ENCODE data around the gene PIK3C3.
"Not testable (repeated sequence)": the region's sequence is repeated elsewhere in the genome, so short reads cannot be mapped to it uniquely, and the experiment has no call there.

PIK3C3 gene

DNA sequence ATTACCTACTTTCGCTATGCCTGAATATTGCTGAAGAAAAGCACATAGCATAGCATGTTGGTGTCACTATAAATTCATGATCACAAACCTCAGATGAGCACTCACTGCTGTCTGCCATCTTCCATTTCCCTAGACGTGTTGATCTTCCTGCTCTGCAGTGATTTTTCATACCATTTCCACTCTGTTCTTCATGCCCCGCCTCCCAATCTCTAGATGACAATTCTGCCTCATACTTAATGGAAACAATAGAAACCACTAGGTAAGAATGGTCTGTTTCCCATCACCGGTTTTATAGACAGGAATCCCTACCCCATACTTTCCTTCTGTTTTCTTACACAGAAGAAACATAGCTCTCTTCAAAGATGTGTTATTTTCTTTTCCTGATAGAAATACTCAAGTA is 63.8 kb downstream of the PIK3C3 start:
- DNase-seq: no peak

DNA sequence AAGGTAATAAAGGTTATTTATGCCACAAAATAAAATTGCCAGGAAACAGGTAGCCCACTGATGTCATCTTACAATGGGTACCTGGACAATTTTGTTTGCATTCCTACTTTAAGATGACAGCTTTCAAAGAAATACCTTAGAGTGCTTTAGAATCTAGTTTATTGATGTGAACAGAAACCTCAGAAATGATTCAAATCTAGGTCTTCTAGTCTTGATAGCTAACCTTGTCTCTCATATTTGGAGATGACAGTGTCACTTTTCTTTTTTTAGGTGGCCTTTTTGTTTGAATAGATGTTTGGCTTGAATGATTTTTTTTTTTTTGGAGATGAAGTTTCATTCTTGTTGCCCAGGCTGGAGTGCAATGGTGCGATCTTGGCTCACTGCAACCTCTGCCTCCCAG is 69.1 kb downstream of the PIK3C3 start:
- DNase-seq: no peak

DNA sequence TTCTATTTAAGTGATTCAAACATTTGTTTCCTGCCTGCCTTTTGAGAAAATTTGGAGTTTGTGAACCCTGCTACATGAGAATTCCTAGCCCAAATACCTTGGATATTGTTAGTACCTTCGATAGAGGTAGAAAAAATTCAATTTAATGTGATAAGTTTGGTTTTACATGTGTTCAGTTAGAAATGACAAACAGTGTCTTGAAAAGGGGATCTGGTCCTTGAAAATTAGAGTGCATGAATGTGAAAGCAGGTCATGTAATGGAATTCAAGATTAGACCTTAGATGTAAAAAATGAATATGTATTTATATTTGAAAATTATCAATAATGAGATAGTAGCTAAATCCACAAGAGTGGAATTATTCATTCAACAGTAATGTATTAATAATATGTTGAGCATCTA is 70.5 kb downstream of the PIK3C3 start:
- DNase-seq: no peak

DNA sequence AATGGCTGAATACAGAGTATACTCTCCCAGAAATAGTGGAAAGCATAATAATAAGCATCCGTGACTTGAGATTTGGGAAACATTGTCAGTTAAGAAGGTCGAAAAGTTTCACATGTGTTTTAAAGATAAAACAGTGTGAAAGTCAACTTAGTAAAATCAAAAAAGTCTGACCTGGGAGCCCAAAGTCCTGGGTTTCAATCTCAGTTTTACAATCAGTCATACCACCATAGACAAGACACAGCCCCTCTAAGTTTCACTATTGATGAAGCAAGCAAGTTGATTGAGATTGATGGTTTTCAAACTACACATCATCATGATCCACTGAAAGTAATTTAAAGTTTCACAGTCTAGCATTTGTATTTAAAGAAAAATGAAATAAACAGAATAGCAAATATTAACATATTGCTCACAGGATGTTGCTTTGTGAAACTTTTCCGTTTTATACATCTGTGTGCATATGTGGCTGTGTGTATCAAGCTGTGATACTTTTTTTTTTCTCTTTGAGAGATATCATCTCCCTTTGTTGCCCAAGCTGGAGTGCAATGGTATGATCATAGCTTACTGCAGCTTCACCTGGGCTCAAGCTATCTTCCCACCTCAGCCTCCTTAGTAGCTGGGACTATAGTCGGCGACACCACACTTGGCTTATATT is 71.1 kb downstream of the PIK3C3 start:
- DNase-seq: no peak

DNA sequence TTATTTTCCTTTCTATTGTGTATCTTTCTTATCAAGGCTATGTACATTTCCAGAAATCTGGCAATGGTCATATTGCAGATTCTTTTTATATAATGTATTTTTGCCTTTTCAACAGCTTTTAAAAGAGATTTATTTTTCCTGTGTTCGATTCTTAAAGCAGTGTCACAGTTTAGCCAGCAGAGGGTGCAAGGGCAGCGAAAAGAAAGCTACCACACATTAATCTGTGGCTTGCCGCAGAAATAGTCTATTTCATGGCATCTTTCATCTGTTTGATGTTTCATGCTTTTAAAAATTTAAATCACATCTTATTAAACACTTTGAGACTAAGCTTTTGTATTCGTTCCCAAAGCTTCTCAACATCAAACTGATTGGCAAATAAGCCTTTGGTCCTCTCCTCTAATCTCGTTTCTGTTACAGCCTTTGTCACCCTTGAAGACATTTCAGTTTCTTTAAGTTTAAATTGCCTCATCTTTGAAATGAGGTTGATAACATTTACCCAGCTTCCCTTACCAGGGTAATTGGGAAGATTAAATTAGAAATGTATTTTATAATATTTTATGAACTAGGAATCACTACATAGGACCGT is 73.3 kb downstream of the PIK3C3 start:
- DNase-seq: peak in 6 of 56 donors; percentile 5 to 44 (median 14)

DNA sequence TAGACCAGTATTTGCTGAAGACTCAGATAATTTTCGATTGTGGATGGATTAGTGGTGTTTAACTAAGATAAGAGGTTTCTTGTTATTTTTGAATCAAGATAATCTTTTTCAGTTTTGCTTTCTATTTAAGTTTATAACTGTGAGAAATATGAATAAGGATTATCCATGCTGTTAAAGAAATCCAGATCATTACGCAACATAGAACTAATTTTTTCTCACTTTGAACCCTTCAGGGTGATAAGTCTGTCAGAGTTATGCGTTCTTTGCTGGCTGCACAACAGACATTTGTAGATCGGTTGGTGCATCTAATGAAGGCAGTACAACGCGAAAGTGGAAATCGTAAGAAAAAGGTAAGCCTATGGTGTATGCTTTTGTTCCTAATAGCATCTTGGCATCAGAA is 74.1 kb downstream of the PIK3C3 start:
- no peak for DNase-seq

DNA sequence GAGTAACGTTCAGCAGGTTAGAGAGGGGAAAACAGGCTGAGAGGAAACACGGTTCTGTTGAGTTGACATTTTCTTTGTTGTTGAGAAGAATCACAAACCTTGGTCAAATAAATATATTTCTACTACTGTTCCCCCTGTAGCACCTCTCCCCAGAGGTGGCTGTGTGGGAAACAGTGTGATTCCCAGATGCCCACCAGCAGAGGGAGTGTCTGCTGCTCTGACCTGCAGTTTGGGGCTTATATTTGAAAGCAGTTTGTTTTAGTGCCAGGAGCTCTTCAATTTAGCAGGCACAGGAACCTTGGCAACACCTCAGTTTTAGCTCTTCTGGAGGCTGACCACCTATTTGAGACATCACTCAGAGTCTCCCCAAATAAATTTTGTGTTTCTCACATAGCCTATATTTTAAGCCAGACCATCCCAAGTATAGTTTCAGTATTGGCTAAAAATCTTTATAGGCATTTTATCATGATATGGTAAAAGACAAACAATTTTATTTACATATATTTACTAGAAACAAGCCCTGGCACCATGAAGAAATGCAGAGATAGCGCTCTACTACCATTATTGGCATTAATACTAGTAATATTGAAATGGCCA is 75.7 kb downstream of the PIK3C3 start:
- DNase-seq: peak in 7 of 56 donors; percentile 0 to 22 (median 2)

DNA sequence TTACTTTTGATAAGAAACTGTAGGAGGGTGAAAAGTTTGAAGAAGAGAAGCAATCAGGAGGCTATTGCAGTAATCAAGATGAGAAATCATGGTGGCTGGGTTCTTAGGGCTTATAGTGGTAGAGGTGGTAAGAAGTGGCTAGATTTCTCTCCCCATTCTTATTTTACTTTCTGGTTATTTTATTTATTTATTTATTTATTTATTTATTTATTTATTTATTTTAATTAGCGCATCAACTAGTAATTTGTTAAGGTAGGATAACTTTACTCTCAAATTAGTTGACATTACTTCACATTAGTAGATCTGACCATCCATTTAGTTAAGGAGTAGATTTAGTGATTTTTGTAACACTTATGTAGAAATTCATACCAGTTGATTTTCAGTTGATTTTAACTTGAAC is 77.4 kb downstream of the PIK3C3 start:
- no peak for DNase-seq

DNA sequence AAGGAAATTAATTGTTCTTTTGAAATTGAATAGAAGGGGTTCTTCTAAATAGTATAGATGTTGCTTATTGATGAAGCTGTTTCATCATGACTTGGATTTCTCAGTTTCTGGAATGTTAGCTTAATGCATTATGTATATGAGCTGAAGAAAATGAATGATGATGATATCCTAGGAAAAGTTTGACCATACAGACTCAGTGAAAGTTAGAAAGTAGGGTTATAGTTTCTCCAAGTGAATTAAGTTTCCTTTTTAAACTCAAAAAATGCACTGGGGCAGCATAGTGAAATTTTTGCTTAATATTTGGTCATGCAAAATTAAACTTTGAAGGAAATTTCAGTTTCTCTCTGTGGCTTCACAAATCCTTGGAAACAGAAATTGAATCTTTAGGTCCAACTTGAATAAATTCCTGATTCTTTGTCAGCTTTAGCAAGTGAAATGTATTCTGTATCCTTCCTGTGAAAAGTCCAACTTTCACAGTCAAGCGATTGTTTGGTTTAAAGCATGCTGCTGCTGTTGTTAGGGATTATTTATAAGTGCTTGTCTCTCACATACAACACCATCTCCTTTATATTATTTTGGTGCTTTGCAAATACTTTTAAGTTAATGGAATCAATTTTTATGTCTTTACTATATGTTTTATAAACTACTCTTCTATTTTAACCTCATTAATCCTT is 78.2 kb downstream of the PIK3C3 start:
- no peak for DNase-seq

DNA sequence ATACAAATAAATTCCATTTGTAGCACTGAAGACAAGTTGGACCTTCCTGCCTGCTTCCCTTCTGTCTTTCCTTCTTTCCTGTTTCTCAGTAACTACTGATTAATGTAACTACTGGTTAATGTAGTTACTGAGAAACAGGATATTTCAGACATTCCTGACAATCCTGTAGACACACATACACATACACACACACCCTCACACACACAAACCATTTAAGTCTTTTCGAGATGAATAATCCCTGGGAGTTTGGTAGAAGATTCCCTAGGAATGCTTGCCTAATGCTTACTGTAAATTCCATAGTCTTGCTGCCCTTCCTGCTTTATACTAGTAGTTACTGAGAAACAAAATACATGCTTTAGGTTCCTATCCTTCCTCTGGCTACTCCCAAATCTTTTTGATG is 83.9 kb downstream of the PIK3C3 start:
- no peak for DNase-seq

DNA sequence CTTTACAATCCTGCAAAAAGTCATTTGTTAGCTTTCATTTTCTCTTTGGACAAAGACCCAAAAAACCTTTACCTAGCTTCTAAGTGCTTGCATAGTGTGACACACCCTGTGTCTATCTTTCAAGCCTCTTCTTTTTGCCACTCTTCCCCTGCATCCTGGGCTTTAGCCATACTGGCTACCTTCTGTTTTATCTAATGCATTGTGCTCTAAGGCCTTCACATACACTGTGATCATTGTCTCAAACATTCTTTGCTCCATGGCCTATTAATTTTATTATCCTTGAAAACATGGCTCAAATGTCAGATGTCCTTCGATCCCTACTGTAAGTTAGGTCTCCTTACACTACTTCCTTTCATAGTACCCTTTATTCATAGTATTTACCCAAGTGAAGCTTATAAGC is 84.4 kb downstream of the PIK3C3 start:
- DNase-seq: no peak

DNA sequence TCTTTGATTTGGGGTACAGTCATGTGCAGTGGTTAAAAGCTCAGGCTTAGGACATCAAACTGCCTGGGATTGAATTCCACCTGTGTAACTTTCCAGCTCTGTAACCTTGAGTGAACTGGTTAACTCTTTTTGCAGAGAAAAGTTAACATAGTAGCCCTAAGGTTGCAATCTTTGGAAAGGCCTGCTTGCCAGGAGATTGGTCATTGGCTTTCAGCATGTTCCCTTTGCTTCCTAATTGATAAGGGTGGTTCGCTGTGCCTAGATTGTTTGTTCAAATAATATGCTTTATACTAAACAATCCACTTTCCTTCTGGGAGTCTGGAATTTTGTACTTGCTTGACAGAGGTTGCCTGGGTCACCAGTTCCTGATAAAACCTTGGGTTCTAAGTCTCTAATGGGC is 86.8 kb downstream of the PIK3C3 start:
- no peak for DNase-seq

DNA sequence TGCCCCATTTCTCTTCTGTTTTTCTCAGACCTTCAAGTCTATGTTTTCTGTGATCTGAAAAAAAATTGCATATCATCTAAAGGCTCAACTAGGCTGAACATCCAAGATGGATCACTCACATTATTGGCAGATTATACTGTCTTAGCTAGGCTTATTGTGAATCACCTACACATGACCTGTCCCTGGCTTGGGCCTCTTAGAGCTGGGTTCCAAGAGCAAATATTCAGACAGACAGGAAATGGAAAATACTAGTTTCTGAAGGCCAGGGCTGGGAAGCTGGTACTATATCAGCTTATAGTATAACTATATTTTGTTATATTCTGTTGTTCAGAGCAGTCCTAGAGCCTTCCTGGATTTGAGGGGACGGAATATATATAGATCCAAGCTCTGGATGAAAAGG is 90.3 kb downstream of the PIK3C3 start:
- DNase-seq: no peak

DNA sequence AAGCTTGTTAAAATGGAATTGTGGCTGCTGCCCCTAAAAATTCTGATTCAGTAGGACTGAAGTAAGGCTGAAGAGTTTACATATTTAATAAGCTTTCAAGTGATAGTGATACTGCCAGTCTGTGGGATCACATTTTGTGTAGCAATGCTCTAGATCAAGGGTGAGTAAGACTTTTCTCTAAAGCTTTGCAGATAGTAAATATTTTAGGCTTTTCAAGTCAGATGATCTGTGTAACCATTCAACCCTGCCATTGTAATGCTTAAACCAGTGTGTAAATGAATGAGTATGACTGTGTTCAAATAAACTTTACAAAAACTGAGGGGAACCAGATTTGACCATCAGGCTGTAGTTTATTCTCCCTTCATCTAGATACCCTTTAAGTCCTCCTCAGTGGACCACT is 92.7 kb downstream of the PIK3C3 start:
- DNase-seq: no peak

DNA sequence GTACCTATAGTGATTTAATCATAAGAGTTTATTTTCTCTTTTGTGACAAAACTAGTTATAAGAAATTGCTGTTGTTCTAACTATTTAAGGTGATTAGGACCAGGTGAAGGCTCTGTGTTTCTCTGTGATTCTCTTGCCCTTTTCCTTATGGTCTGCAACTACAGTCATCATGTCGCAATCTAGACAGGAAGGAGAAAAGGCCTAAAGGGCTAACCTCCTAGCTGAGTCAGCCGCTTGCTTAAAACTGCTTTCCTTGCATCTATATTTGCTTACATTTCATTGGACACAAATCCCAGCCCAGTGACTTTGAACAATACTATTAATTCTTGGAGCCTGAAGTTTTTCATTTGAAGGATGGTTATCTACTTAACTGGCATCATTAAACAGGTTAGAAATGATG is 93.1 kb downstream of the PIK3C3 start:
- no peak for DNase-seq

DNA sequence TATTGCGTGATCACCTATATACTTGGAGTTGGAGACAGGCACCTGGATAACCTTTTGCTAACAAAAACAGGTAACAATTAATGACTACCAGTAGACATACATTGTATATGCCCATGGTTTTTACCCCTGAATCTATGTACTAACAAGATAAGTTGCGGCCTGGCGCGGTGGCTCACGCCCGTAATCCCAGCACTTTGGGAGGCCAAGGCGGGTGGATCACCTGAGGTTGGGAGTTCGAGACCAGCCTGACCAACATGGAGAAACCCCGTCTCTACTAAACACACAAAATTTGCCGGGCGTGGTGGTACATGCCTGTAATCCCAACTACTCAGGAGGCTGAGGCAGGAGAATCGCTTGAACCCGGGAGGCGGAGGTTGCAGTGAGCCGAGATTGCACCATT is 94.5 kb downstream of the PIK3C3 start:
- not testable (repeated sequence) for DNase-seq

DNA sequence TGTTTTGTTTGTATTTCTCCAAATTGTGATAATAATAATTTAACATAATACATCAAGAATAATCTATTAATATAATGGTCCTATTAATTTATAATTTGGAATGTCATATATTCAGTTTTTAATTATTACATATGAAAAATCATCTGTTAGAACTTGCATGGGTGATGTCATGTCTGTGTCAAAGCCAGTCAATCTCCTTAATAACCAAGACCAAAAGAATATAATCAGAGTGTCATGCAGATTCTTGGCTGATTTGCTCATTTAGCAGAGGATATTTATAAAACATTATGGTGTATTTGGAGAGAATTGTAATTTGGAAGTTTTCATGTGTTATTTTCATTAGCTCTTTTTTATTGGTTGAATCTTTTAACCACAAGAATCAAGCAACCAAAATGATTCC is 96.4 kb downstream of the PIK3C3 start:
- no peak for DNase-seq

DNA sequence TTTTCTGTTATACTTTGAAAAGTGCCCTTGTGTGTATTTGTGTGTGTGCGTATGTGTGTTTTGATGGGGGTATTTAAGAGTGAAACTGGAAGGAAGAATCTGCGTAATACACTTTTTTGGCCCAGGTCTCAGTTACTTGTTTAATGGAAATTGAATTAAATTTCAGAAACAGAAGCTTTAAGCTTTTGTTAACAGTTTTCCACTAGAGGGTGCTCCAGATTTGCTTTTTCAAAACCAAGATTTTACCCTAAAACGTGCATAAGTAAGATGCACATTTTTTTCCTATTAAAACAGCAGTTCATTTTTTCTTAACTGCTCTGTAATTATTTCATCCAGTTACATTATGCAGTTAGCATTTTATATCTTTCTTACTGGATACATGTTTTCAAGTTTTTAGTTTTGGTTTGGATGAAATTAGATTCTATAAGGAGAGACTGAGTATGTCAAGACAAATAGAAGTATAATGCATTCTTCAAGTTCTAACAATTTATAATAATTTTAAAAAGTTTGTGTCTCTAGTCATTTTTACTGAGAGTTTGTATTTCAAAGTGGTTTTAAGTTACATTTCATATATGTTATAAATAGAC is 97.2 kb downstream of the PIK3C3 start:
- DNase-seq: no peak

DNA sequence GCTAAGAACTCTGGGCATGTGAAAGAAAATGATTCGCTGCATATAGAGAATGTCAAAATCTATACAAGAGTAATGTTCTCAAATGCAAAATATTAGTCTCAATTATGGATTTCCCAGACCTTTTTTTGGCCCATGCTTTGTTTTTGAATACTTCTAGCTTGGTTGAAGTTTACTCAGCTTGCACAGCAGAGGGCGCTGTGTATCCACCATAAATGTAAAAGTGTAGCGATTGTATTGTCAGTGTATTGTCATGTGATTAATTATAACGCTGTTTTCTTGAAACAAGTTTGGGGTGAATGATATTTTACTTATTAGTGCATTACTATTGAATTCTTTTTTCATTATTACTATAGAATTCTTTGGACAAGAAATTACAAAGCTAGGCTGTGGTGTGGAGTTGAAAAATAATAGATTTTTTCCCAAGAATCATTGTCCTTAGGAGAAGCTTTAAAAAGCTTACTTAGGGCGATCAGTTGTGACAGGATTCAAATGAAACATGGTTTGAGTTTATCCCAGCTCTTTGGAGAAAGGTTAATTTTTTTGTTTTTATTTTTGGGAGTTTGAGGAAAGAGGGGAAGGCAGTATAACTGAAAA is 98.3 kb downstream of the PIK3C3 start:
- peak in 43 of 56 donors; percentile 0 to 63 (median 26) for DNase-seq

DNA sequence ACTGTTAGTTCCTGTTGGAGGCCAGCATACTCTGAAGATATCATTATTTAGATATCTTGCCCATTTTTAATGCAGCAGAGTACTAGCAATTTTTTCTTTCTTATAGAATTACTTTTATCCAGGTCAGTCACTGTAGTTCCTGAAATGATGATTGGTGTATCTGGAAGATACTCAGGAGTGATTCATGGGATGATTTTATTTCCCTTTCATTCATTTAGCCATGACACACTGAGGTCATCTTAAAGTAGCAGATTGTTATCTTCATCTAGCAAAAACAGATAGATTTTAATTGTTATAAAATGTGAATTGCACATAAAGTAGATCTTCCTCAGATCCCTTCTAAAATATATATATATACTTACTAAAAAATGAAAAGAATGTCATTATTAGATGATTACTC is 109.1 kb downstream of the PIK3C3 start:
- DNase-seq: no peak

DNA sequence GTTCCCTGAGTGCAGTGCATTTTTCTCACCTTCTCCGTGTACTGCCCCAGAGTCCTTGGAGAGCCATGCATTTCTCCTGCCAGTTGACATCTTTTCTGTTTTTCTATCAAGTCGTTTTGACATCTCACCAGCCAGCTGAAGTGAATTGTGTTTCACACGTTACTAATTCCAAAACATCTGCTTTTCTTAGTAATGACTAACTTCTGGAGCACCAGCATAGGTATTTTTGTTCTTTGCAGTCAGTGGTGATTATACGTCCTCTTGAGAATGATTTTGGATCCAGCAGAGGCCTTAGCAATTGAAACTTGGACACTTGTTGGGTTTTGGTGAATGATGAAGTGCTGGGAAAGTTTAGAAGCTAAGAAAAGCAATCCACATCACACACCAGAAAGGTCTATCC is 112.5 kb downstream of the PIK3C3 start:
- no peak for DNase-seq

DNA sequence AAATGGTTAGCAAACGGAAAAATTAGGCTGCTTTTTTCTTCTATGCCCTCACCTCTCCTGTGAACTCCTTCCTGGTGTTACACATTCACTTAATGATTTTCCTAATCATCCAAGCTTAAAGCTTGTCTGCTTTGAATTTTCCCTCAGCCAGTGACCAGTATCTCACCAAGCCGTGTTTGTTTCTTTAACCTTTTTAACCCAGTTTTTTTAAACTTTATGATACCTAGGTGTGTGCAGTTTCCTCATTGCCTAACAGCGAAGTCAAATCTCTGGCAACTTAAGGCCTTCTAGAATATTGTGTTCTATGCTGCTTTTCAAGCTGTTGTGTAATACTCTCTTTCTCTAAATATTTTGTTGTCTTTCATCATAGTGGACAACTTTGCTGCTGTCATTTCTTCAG is 113.0 kb downstream of the PIK3C3 start:
- DNase-seq: no peak
